Epithelial cell of esophagus (primary cell): ENCODE measurements around the gene M6PR.

Source experiments
- DNase-seq: peaks from one replicate; pipeline ENCODE4 v3.0.0; 2010; ENCODE audit warnings: low read depth
- H3K4me3 ChIP-seq: 2 replicates; pipeline ENCODE4 v1.5.1; 2011; ENCODE audit warnings: mild to moderate bottlenecking, low read length, control low read depth
- CTCF ChIP-seq: IDR thresholded peaks from 2 replicates; pipeline ENCODE4 v1.5.1; 2011; ENCODE audit warnings: low read depth, mild to moderate bottlenecking, low read length, control low read depth, inconsistent platforms; ENCODE audit not compliant: insufficient read depth; ENCODE audit errors: missing control alignments

M6PR gene

DNA sequence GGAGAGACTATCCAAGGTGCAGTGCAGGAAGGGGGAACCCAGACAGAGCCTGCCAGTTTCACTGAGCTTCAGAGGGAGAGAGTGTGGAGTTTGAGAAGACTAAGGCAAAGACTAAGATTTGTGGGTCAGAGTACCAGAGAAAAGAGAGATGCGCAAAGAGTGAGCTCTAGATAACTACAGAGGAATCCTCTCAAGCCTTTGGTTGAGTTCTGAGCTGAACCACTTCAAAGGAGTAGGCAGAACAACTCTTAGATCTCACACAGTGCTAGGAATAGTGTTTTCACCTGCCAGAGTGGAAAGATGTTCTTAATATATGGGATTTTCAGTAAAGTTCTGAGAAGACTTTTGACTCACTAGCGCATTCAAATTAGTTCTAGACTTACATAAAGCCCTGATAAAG is 10.7 kb upstream of the M6PR start:
- no peak for TF ChIP-seq CTCF
- H3K4me3 ChIP-seq = no peak overlapping the region
- DNase-seq = no peak

GRCh38 chr12:8958066-8958465 is 8.6 kb upstream of the M6PR start:
- no peak for DNase-seq

GRCh38 chr12:8957561-8957960 is 8.1 kb upstream of the M6PR start:
- no peak for TF ChIP-seq CTCF
- DNase-seq = no peak
- no peak overlapping the region for H3K4me3 ChIP-seq

More at GRCh38 chr12:8958066-8958465, 8.6 kb upstream of the M6PR start:
- no peak overlapping the region for H3K4me3 ChIP-seq
- no peak for TF ChIP-seq CTCF

GRCh38 chr12:8956772-8957171 is 7.3 kb upstream of the M6PR start:
- no peak for DNase-seq
- no peak overlapping the region for H3K4me3 ChIP-seq
- no peak for TF ChIP-seq CTCF

DNA sequence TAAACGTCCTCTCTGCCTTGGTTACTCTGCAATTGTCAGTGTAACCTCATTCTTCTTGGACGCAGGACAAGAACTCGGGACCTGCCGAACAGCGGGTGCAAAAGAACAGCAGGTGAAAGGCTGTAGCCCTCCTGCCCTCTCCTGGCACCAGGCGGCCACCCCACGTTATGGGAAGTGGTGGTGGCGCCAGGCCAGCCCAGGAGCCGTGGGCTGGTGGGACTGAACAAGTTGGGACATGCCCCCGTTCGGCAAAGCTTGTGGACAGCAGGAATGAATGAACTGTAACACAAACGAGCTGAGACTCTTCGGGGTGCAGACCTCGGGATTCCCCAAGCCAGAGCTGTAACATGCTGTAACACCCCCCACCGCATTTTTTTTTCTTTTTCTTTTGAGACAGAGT is 6.6 kb upstream of the M6PR start:
- no peak overlapping the region for H3K4me3 ChIP-seq

DNA sequence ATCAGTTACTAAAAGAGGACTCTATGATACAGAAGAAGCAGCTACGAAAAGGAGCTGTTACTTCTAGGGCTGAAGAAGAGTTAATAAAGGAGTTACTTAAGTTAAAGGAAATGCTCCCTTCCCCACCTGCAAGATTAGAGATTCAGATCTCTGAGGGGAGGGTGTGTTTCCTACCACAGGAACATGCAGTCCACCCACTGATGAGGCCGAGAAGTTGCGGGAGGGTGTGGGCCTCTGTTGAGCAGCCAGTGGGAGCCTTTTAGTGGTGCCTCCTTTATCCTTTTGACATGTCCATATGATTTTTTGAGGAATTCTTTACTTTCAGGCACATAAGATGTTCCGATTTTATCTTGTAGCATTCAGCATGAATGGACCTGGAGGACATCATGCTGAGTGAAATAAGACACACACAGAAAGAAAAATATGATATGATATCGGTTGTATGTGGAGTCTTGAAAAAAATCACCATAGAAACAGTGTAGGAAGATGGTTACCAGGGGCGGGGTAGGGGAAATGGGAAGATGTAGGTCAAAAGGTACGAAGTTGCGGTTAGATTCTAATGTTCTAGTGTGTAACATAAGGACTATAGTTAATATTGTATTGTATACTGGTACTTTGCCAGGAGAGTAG is 4.4 kb upstream of the M6PR start:
- DNase-seq = no peak
- TF ChIP-seq CTCF = no peak
- H3K4me3 ChIP-seq = no peak overlapping the region

More for the DNA sequence above, 6.6 kb upstream of the M6PR start:
- DNase-seq = no peak
- TF ChIP-seq CTCF = no peak

DNA sequence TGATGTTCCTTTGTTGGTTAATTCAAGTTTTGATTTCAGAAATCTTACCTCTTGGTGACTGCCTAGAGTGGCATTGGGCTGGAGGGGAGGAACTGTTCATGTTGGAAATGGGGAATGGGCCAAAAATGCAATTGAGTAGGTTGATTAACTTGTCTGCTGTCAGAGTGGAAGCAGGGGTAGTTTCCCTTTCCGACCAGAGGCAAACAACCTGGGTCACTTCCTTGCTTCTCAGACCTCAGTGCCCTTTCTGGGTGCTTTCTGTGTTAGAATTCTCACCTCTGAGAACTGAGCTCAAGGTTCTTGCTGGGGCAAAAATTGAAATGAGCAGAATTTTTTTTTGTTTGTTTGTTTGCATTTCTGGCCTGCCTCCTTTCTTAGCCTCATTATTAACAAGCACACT is 2.3 kb upstream of the M6PR start:
- TF ChIP-seq CTCF = no peak
- DNase-seq = no peak
- H3K4me3 ChIP-seq = no peak overlapping the region
